H1 (cell line): ENCODE data around the gene SCN8A. TPM values are rescaled to one million over a fixed set of nuclear protein-coding genes. Genes with fewer than 3 reads are reported as not detected.

Experiments used
- CTCF ChIA-PET: fragments of 300-600 bp; sonication (Branson Sonifier 250); formaldehyde crosslinking; loops from one replicate; lab custom pipeline; 2021; ENCODE audit not compliant: partially characterized antibody; lab: Charles Lee
- POLR2A ChIA-PET: fragments of 300-600 bp; sonication (Branson Sonifier 250); formaldehyde crosslinking; loops from one replicate; lab custom pipeline; 2021; ENCODE audit warnings: inconsistent platforms; ENCODE audit not compliant: partially characterized antibody; lab: Charles Lee
- DNase-seq, 2 experiments: peaks; one replicate each; pipeline versions ENCODE4 v3.0.0 to v3.0.0-alpha.2; 2010 to 2022; ENCODE audit warnings: low spot score in 2 of 2, low read depth in 1 of 2, mixed read lengths in 1 of 2
- FAIRE-seq: peaks from 2 replicates; lab custom pipeline; 2011; peaks lifted over from hg19 to GRCh38; lab: Jason Lieb, UNC
- H2AFZ ChIP-seq: 2 replicates; pipeline ENCODE4 v1.8.1; 2012; ENCODE audit warnings: low read length, inconsistent platforms
- H2AK5ac ChIP-seq: 2 replicates; pipeline ENCODE4 v1.6.1; 2013; ENCODE audit warnings: low read depth, low read length
- H2BK120ac ChIP-seq: replicated peaks from 2 replicates; pipeline ENCODE3; 2013; ENCODE audit warnings: low read depth, low read length, inconsistent platforms
- H2BK12ac ChIP-seq: 2 replicates; pipeline ENCODE4 v1.6.1; 2013; ENCODE audit warnings: low read depth, low read length
- H2BK15ac ChIP-seq: 2 replicates; pipeline ENCODE4 v1.6.1; 2013; ENCODE audit warnings: low read length
- H2BK20ac ChIP-seq: 2 replicates; pipeline ENCODE4 v1.6.1; 2013; ENCODE audit warnings: low read length
- H2BK5ac ChIP-seq: 2 replicates; pipeline ENCODE4 v1.6.1; 2013; ENCODE audit warnings: low read depth, low read length
- H3K14ac ChIP-seq: 2 replicates; pipeline ENCODE4 v1.6.1; 2013; ENCODE audit warnings: inconsistent platforms; ENCODE audit not compliant: insufficient read length
- H3K18ac ChIP-seq: 2 replicates; pipeline ENCODE4 v1.6.1; 2013; ENCODE audit warnings: low read length; ENCODE audit errors: extremely low read depth
- H3K23ac ChIP-seq: 2 replicates; pipeline ENCODE4 v1.6.1; 2013; ENCODE audit warnings: inconsistent platforms; ENCODE audit not compliant: insufficient read length
- H3K23me2 ChIP-seq: 2 replicates; pipeline ENCODE4 v1.6.1; 2013; ENCODE audit warnings: low read depth, low read length
- H3K27ac ChIP-seq: 2 replicates; pipeline ENCODE4 v1.6.1; 2011; ENCODE audit warnings: low read depth, low read length, inconsistent platforms
- H3K27me3 ChIP-seq, 4 experiments: replicated peaks in 1 of 4; 1 replicate in 1 of 4; 2 replicates in 3 of 4; pipeline versions ENCODE4 v1.6.1 to v1.8.1; 2011 to 2013; ENCODE audit warnings: low read length in 3 of 4, mild to moderate bottlenecking in 3 of 4, inconsistent platforms in 2 of 4, mixed read lengths in 2 of 4, moderate library complexity in 1 of 4; ENCODE audit not compliant: control insufficient read depth in 3 of 4, insufficient read depth in 3 of 4; ENCODE audit errors: extremely low read depth in 1 of 4
- H3K36me3 ChIP-seq, 4 experiments: 2 replicates each; pipeline versions ENCODE4 v1.6.1 to v1.8.1; 2011 to 2013; ENCODE audit warnings: mild to moderate bottlenecking in 4 of 4, low read length in 3 of 4, moderate library complexity in 2 of 4, control low read depth in 1 of 4, inconsistent platforms in 1 of 4; ENCODE audit not compliant: insufficient read depth in 4 of 4, control insufficient read depth in 2 of 4
- H3K4ac ChIP-seq: replicated peaks from 2 replicates; pipeline ENCODE3; 2013; ENCODE audit warnings: low read length, low read depth, mixed read lengths, inconsistent platforms; ENCODE audit not compliant: insufficient read length
- H3K4me1 ChIP-seq, 4 experiments: replicated peaks in 1 of 4; 1 replicate in 1 of 4; 2 replicates in 3 of 4; pipeline versions ENCODE4 v1.6.1 to v1.8.1; 2011 to 2013; ENCODE audit warnings: low read length in 3 of 4, inconsistent platforms in 2 of 4, mixed read lengths in 1 of 4; ENCODE audit not compliant: insufficient read depth in 4 of 4, control insufficient read depth in 3 of 4
- H3K4me2 ChIP-seq, 2 experiments: 2 replicates each; pipeline versions ENCODE4 v1.6.1 to v1.8.1; 2011 to 2013; ENCODE audit warnings: low read depth in 2 of 2, low read length in 2 of 2, control low read depth in 1 of 2, inconsistent platforms in 1 of 2, mild to moderate bottlenecking in 1 of 2; ENCODE audit not compliant: insufficient read depth in 1 of 2
- H3K4me3 ChIP-seq, 4 experiments: fragments of 200-600, 300-600 bp in 1 of 4; sonication (generic), shearing (Covaris generic), sonication (Bioruptor Twin) in 1 of 4; 2 replicates each; pipeline versions ENCODE4 v1.5.1 to v1.8.1; 2011 to 2016; ENCODE audit warnings: low read length in 4 of 4, low read depth in 3 of 4, control low read depth in 2 of 4, inconsistent platforms in 2 of 4, mild to moderate bottlenecking in 2 of 4, mixed read lengths in 1 of 4, moderate library complexity in 1 of 4; ENCODE audit not compliant: insufficient read depth in 2 of 4; ENCODE audit errors: extremely low read depth in 1 of 4
- H3K56ac ChIP-seq: replicated peaks from 2 replicates; pipeline ENCODE3; 2013; ENCODE audit warnings: low read depth, mild to moderate bottlenecking, mixed read lengths, low read length, inconsistent platforms; ENCODE audit not compliant: insufficient read length
- H3K79me1 ChIP-seq: 2 replicates; pipeline ENCODE4 v1.6.1; 2013; ENCODE audit warnings: low read depth, low read length, control low read depth
- H3K79me2 ChIP-seq, 2 experiments: 2 replicates each; pipeline versions ENCODE4 v1.6.1 to v1.8.1; 2012 to 2013; ENCODE audit warnings: low read length in 2 of 2, mild to moderate bottlenecking in 2 of 2, inconsistent platforms in 1 of 2; ENCODE audit not compliant: insufficient read depth in 2 of 2, control insufficient read depth in 1 of 2
- H3K9ac ChIP-seq, 4 experiments: replicated peaks in 1 of 4; 1 replicate in 1 of 4; 2 replicates in 3 of 4; pipeline versions ENCODE4 v1.6.1 to v1.8.1; 2011 to 2013; ENCODE audit warnings: low read depth in 3 of 4, low read length in 3 of 4, control low read depth in 2 of 4, mild to moderate bottlenecking in 2 of 4, moderate library complexity in 2 of 4, inconsistent platforms in 1 of 4; ENCODE audit errors: extremely low read depth in 1 of 4
- H3K9me3 ChIP-seq, 2 experiments: 2 replicates each; pipeline versions ENCODE4 v1.6.1 to v1.8.1; 2012 to 2013; ENCODE audit warnings: mild to moderate bottlenecking in 2 of 2, moderate library complexity in 2 of 2, control low read depth in 1 of 2, inconsistent platforms in 1 of 2, low read depth in 1 of 2, low read length in 1 of 2, mixed read lengths in 1 of 2; ENCODE audit not compliant: insufficient read depth in 2 of 2
- H4K20me1 ChIP-seq, 2 experiments: replicated peaks in 1 of 2; 2 replicates each; pipeline versions ENCODE3 to v1.8.1; 2011 to 2013; ENCODE audit warnings: inconsistent platforms in 2 of 2, low read length in 2 of 2, mild to moderate bottlenecking in 1 of 2; ENCODE audit not compliant: insufficient read depth in 2 of 2, control insufficient read depth in 1 of 2
- H4K5ac ChIP-seq: 2 replicates; pipeline ENCODE4 v1.6.1; 2013; ENCODE audit warnings: low read length, low read depth, mixed read lengths, inconsistent platforms; ENCODE audit not compliant: insufficient read length
- H4K8ac ChIP-seq: 2 replicates; pipeline ENCODE4 v1.8.0; 2013; ENCODE audit warnings: mild to moderate bottlenecking, moderate library complexity, low read length, inconsistent platforms; ENCODE audit not compliant: insufficient read depth; ENCODE audit errors: extremely low read depth
- H4K91ac ChIP-seq: replicated peaks from 2 replicates; pipeline ENCODE3; 2013; ENCODE audit warnings: low read length, mixed read lengths, inconsistent platforms; ENCODE audit not compliant: insufficient read length
- WGBS, 2 experiments: shearing (Covaris generic) in 1 of 2; methylation state at CpG; one replicate each; pipeline versions ENCODE4 v1.1.6 to v1.1.7; 2013 to 2015; ENCODE audit warnings: low lambda C conversion rate in 2 of 2, mixed read lengths in 2 of 2, inconsistent platforms in 1 of 2, low coverage in 1 of 2, missing lambda C conversion rate in 1 of 2; ENCODE audit not compliant: insufficient replicate concordance in 2 of 2, insufficient coverage in 1 of 2, insufficient read length in 1 of 2; ENCODE audit errors: extremely low coverage in 1 of 2, missing lambda C conversion rate in 1 of 2; 5-methylcytosine and 5-hydroxymethylcytosine counted together
- polyA plus RNA-seq, 7 experiments: library from polyadenylated mRNA; depleted of rRNA in 3 of 7; stranded (reverse) in 5 of 7; unstranded in 2 of 7; fragments of >200 nt in 5 of 7; fragments of 200-250 nt in 2 of 7; gene quantifications; 1 replicate in 5 of 7; 2 replicates in 1 of 7; 4 replicates in 1 of 7; pipeline versions ENCODE4 v1.2.1 to v1.2.3, GENCODE V29; 2011 to 2013; ENCODE audit warnings: missing spikeins in 2 of 7, mixed read lengths in 2 of 7
- total RNA-seq: library from RNA; stranded (reverse); fragmentation: NEBNext Ultra II Directional; extraction: Animal tissue kit (Norgen Biotek cat#: 25700); gene quantifications from 2 replicates; pipeline ENCODE4 v1.2.1, GENCODE V29; 2021

The SCN8A gene
- total and polyA plus RNA-seq, 2 of the 8 experiments (the other 6 are each of a cell fraction or from before 2014, with no cell fraction given): 6.3 to 10.7 TPM

DNA sequence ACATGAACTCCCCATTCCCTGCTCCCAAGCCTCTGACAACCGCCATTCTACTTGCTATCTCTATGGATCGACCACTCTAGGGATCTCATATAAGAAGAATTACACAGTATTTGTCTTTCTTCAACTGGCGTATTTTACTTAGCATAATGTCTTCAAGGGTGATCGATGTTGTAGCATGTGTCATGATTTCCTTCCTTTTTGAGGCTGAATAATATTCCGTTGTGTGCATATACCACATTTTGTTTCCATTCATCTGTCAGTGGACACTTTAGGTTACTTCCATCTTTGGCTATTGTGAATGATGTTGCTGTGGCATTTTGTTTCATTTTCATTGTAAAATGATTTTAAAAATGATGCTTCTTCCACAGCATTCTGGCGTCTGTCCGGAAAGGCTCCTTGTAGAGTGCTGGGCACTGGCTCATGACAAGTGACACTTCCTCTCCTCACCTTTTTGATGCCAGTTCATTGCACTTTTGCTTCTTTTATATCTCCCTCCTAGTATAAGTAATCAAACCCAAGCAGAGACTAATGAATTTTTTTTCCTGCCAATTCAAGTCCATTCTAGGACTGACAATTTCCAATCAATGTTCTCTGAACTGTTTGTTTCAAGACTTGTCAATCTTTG is 39.3 kb downstream of the SCN8A start:
- Histone ChIP-seq H2BK120ac (no peak overlapping the region), H3K27me3 (peaks cover 0 to 1% (median 0%) of the 10 kb centered on the region in 4 experiments; a peak in 1 of 7 replicates), H4K8ac (no peak overlapping the region), H3K36me3 (no peaks in the 10 kb centered on the region), H3K4me3 (no peak overlapping the region), H4K5ac (no peak overlapping the region), H3K4me2 (no peak overlapping the region; a peak in 1 of 4 replicates), H2BK15ac (no peak overlapping the region), H3K79me1 (peaks cover 2% of the 10 kb centered on the region; the same call in 1 of the 2 replicates), H3K56ac (no peak overlapping the region), H2BK12ac (no peak overlapping the region), H3K23ac (no peak overlapping the region), H2BK20ac (no peak overlapping the region), H4K91ac (no peak overlapping the region), H2AK5ac (no peak overlapping the region), H3K9ac (no peak overlapping the region), H2AFZ (no peak overlapping the region), H4K20me1 (peaks cover 0 to 10% of the 10 kb centered on the region in 2 experiments), H3K14ac (no peak overlapping the region), H3K23me2 (no peaks in the 10 kb centered on the region), H3K27ac (no peak overlapping the region), H3K9me3 (no peaks in the 10 kb centered on the region), H3K4ac (no peak overlapping the region), H2BK5ac (no peak overlapping the region), H3K79me2 (peaks cover 0 to 84% of the 10 kb centered on the region in 2 experiments; a peak in 2 of 4 replicates), H3K18ac (no peak overlapping the region), H3K4me1 (peaks cover 0 to 9% (median 0%) of the 10 kb centered on the region in 4 experiments; a peak in 3 of 7 replicates)
- no peak for DNase-seq
- FAIRE-seq: no peak
- CTCF ChIA-PET: no interaction called here
- POLR2A ChIA-PET: no interaction called here
- 94% methylated on average over 7 of the region's 7 CpGs; no CpG with 5 or more reads in 1 of the 2 experiments for whole genome bisulfite sequencing, 2 experiments
